T47D (cell line): ENCODE measurements around the gene ZFP36.

Source experiments
- DNase-seq, 2 experiments: peaks; one replicate each; pipeline versions ENCODE4 v3.0.0 to v3.0.0-alpha.2; 2011 to 2012; ENCODE audit warnings: low read depth in 1 of 2, low spot score in 1 of 2
- JUND ChIP-seq: IDR thresholded peaks from 2 replicates; pipeline ENCODE4 v1.6.1; 2012; ENCODE audit warnings: low read depth
- in situ Hi-C: cut with HindIII; loops from 2 replicates; pipeline ENCODE4 v1.10.0; 2016; ENCODE audit warnings: low sequenced_read_pairs, low pct_unique_long_range_greater_than_20kb

The ZFP36 gene, protein sequence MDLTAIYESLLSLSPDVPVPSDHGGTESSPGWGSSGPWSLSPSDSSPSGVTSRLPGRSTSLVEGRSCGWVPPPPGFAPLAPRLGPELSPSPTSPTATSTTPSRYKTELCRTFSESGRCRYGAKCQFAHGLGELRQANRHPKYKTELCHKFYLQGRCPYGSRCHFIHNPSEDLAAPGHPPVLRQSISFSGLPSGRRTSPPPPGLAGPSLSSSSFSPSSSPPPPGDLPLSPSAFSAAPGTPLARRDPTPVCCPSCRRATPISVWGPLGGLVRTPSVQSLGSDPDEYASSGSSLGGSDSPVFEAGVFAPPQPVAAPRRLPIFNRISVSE

DNA sequence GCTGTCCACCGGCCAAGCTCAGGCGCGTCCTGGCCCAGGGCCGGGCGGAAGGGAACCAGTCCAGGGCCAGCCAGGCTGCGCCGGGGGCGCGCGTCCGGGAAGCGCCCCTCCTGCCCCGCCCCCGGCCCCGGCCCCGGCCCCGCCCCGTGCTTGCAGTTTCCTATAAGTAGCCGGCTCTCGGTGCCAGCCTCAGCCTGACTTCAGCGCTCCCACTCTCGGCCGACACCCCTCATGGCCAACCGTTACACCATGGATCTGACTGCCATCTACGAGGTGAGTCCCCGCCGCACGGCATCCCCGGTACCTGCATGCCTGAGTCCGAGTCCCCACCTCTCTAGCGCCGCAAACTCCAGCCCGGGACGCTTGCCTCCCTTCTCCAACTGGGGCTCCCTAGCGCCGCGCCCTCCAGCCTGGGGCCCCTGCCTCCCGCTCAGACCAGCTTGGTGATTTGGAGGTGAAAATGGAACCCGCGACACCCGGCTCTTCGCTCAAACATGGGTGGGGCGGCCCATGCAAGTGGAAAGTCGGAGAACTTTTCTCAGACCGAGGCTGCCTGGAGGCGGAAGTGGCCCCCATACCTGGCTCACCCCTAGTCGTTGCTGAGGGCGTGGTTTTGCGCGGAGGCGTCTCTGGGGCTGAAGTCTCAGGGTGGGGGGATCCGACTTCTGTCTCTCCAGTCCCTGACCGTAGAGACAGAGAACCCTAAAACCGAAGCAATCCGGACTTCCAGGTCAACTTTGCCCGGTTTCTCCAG lies at the start of gene ZFP36:
ZFP36 (plus strand) TSS at position 192 of the 754 bp plus-strand sequence; CDS start at position 250, 58 bp downstream.
- DNase-seq: peak; percentile 64 to 86
- no peak for TF ChIP-seq JUND
- in situ Hi-C loops: no loop called here

GRCh38 chr19:39359026-39359425 lies 47.6 kb upstream of the ZFP36 start:
- DNase-seq: no peak
- in situ Hi-C loops: no loop called here
- TF ChIP-seq JUND: no peak

GRCh38 chr19:39360599-39360998 lies 46.0 kb upstream of the ZFP36 start:
- in situ Hi-C loops: no loop called here
- TF ChIP-seq JUND: no peak
- no peak for DNase-seq

DNA sequence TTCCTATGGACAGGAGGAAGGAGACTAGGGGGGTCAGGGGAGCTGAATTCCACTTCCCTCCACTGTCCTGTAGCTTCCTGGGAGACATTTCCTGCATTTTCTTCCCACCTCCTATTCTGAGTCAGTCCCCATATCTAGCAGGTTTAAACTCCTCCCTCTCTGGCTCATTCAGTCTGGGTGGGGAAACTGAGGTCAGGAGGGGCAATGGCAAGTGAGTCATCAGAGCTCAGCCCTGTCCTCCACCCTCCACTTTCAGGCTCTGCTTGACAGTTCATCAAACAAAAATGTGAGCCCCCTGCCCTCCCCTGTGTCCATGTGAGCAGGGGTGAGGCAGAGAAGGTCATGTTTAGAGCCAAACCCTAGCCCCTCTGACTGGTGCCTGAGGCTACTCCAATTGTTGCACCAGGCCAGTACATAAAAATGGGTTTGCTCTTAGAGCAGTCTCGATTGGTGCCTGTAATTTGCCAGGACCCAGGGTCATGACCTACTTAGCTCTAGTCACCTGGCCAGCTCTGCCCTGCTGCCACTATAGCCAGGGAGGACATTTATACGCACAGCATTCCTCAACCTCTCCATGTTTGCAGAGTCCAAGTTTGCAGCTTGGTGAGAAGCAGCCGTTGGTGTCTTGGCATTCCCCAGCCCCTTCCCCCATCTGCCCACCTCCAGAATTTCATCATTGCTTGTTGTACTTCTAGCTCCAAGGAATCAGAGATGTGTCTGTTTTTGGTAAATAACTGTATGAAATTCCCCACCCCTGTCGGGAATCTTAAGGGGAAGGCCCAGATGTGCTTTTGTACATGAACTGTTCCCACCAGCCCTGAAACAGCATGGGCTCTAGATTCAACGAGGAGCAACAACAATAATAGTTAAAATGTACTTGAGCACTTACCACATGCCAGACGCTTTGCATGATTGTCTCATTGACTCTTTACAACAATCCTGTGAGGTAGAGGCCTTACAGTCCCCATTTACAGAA lies 43.7 kb upstream of the ZFP36 start:
- in situ Hi-C loops: no loop called here
- no peak for TF ChIP-seq JUND
- DNase-seq: no peak

GRCh38 chr19:39363901-39364457 lies 42.7 kb upstream of the ZFP36 start:
- no peak for DNase-seq
- in situ Hi-C loops: no loop called here
- no peak for TF ChIP-seq JUND

- in situ Hi-C loops: no loop called here
- TF ChIP-seq JUND: no peak
- no peak for DNase-seq
Observed at GRCh38 chr19:39365531-39365930, 41.1 kb upstream of the ZFP36 start.

GRCh38 chr19:39369200-39369599 lies 37.4 kb upstream of the ZFP36 start:
- in situ Hi-C loops: no loop called here
- TF ChIP-seq JUND: no peak
- no peak for DNase-seq

- peak in 1 of 2 experiments; percentile 44 for DNase-seq
- in situ Hi-C loops: no loop called here
- TF ChIP-seq JUND: no peak
Observed at GRCh38 chr19:39370735-39371134, 35.9 kb upstream of the ZFP36 start.

DNA sequence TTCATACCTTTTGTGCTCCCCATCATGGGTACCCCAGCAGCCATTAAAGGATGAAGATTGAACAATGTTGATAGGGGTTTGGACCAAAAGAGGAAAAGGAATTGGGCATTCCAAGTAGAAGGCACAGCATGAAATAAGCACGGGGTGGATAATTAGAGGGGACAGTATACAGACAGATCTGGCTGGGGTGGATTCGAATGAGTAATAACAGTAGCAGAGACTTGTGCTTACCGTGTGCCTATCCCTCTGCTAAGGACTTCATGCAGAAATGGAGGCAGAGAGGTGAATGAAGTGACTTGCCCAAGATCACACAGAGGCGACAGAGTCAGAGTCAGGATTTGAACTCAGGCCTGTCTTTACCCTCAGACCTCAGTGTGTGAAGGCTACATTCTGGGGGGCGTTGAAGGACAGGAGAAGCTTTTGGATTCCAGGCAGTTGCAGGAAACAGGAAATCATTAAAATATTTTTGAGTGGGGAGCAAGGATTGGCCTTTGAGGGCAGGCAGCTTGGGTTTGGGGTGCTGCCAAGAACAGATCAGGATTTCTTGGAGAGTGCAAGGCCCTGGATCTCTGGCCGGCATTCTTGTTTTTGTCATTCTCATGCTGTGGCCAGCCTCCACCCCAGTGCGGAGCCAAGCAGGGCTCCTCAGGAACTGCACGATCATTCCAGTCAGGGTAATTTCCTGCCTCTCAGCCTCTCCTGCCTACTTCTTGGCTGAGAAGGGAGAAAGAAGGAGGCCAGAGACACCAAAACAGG lies 34.4 kb upstream of the ZFP36 start:
- DNase-seq: no peak
- in situ Hi-C loops: no loop called here
- no peak for TF ChIP-seq JUND

DNA sequence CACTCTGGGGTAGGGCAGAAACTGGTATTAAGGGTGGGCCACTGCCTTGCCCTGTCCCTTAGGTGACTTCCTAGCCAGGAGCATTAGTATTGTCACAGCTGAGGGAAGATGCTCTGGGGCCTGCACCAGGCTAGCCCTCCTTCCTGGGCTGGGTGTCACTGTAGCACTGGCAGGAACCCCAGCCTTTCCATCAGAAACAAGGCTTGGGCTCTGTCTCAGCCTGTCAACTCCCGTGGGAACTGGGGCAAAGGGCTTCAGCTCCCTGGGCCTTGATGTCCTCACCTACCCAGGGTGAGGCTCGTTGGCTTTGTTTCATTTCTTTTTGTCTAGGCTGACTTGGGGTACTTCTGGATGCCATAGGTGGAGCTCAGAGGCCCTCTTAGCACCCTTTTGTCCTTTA lies 33.7 kb upstream of the ZFP36 start:
- DNase-seq: no peak
- no peak for TF ChIP-seq JUND
- in situ Hi-C loops: no loop called here

GRCh38 chr19:39375929-39376328 lies 30.7 kb upstream of the ZFP36 start:
- DNase-seq: no peak
- no peak for TF ChIP-seq JUND
- in situ Hi-C loops: no loop called here
